ENCODE measurements around the gene ADGRL3.
"Not testable (repeated sequence)": the region's sequence is repeated elsewhere in the genome, so short reads cannot be mapped to it uniquely, and the experiment has no call there.

Gene ADGRL3

GRCh38 chr4:61205066-61205465 lies 4.9 kb downstream of the ADGRL3 start:
- DNase-seq (ENCODE audit: low spot score) = no peak

- DNase-seq (ENCODE audit: low spot score) = not testable (repeated sequence)
These were observed 7.0 kb downstream of the ADGRL3 start for GRCh38 chr4:61207156-61207555.

- DNase-seq (ENCODE audit: low spot score) = no peak
These were observed 10.2 kb downstream of the ADGRL3 start for GRCh38 chr4:61210186-61210939.

GRCh38 chr4:61211781-61212180 lies 11.7 kb downstream of the ADGRL3 start:
- DNase-seq (ENCODE audit: low spot score) = no peak

- no peak for DNase-seq (ENCODE audit: low spot score)
These were observed 12.7 kb downstream of the ADGRL3 start for GRCh38 chr4:61212788-61213187.

GRCh38 chr4:61214680-61215079 lies 14.6 kb downstream of the ADGRL3 start:
- no peak for DNase-seq (ENCODE audit: low spot score)

GRCh38 chr4:61217222-61217621 lies 17.1 kb downstream of the ADGRL3 start:
- no peak for DNase-seq (ENCODE audit: low spot score)

GRCh38 chr4:61220556-61220955 lies 20.4 kb downstream of the ADGRL3 start:
- DNase-seq (ENCODE audit: low spot score) = no peak

GRCh38 chr4:61223385-61223784 lies 23.3 kb downstream of the ADGRL3 start:
- DNase-seq (ENCODE audit: low spot score) = no peak

GRCh38 chr4:61224573-61224972 lies 24.4 kb downstream of the ADGRL3 start:
- no peak for DNase-seq (ENCODE audit: low spot score)

GRCh38 chr4:61225656-61226055 lies 25.5 kb downstream of the ADGRL3 start:
- DNase-seq (ENCODE audit: low spot score) = no peak

GRCh38 chr4:61231421-61231820 lies 31.3 kb downstream of the ADGRL3 start:
- DNase-seq (ENCODE audit: low spot score) = no peak

GRCh38 chr4:61239250-61239649 lies 39.1 kb downstream of the ADGRL3 start:
- DNase-seq (ENCODE audit: low spot score) = no peak

- DNase-seq (ENCODE audit: low spot score) = no peak
These were observed 43.8 kb downstream of the ADGRL3 start for GRCh38 chr4:61243962-61244361.

- no peak for DNase-seq (ENCODE audit: low spot score)
These were observed 45.1 kb downstream of the ADGRL3 start for GRCh38 chr4:61245069-61245714.

GRCh38 chr4:61246034-61246433 lies 45.9 kb downstream of the ADGRL3 start:
- DNase-seq (ENCODE audit: low spot score) = no peak

- no peak for DNase-seq (ENCODE audit: low spot score)
These were observed 48.6 kb downstream of the ADGRL3 start for GRCh38 chr4:61248705-61249104.

- DNase-seq (ENCODE audit: low spot score) = no peak
These were observed 51.0 kb downstream of the ADGRL3 start for GRCh38 chr4:61251129-61251528.

GRCh38 chr4:61254406-61254805 lies 54.3 kb downstream of the ADGRL3 start:
- no peak for DNase-seq (ENCODE audit: low spot score)

GRCh38 chr4:61273233-61273632 lies 73.1 kb downstream of the ADGRL3 start:
- DNase-seq (ENCODE audit: low spot score) = no peak

- no peak for DNase-seq (ENCODE audit: low spot score)
These were observed 74.2 kb downstream of the ADGRL3 start for GRCh38 chr4:61274286-61274685.

GRCh38 chr4:61275241-61275640 lies 75.1 kb downstream of the ADGRL3 start:
- DNase-seq (ENCODE audit: low spot score) = no peak

GRCh38 chr4:61276029-61276428 lies 75.9 kb downstream of the ADGRL3 start:
- no peak for DNase-seq (ENCODE audit: low spot score)
